ENCODE measurements around the gene FHAD1. TPM values are rescaled to one million over a fixed set of nuclear protein-coding genes. Genes with fewer than 3 reads are reported as not detected.

Gene FHAD1
- total and polyA plus RNA-seq, 2 donors (not counting 1 experiment from before 2014, with no cell fraction given): not detected

- ChIA-PET CTCF (interaction anchor here (0.7 to 1.7 kb wide), 4 partner anchors 14 to 94 kb away, joined by 3 to 10 read pairs (median 5); no protein-coding TSS in a partner anchor), POLR2A (no interaction called here)
- peaks cover 0 to 21% of the 10 kb centered on the region in 2 experiments for H3K36me3 ChIP-seq (replicated peaks in 1 of 2; ENCODE audit: control extremely low read depth in 1 of 2, control insufficient read depth in 1 of 2, extremely low read depth in 1 of 2, insufficient read depth in 2 of 2, low read length in 1 of 2)
- H3K79me2 ChIP-seq (ENCODE audit: control insufficient read depth, insufficient read depth, low read length): peaks cover 84% of the 10 kb centered on the region
- intact Hi-C loops (cut with micrococcal nuclease): no loop called here
- Mint-ChIP-seq H3K9me3 (ENCODE audit: insufficient read depth) (no peaks in the 10 kb centered on the region), H3K4me3 (peak overlapping the region; percentile 52), H3K27me3 (no peaks in the 10 kb centered on the region), H3K4me1 (peaks cover 57% of the 10 kb centered on the region), H3K27ac (peak overlapping the region; percentile 79)
- H2AFZ ChIP-seq (ENCODE audit: insufficient read depth, low read depth, low read length, poor library complexity, severe bottlenecking): no peak overlapping the region
- H4K20me1 ChIP-seq (ENCODE audit: control insufficient read depth, insufficient read depth, low read length, poor library complexity, severe bottlenecking): peaks cover 89% of the 10 kb centered on the region
- peak overlapping the region; percentile 38 to 62 for H3K27ac ChIP-seq (ENCODE audit: low read length in 2 of 2)
- peaks cover 0 to 8% (median 0%) of the 10 kb centered on the region in 3 donors for H3K9me3 ChIP-seq (ENCODE audit: control extremely low read depth in 1 of 3, control insufficient read depth in 2 of 3, insufficient read depth in 1 of 3, low read length in 2 of 3)
- H3K9ac ChIP-seq (ENCODE audit: low read length): no peak overlapping the region
- H3K4me2 ChIP-seq (replicated peaks; ENCODE audit: low read depth, low read length, poor library complexity, severe bottlenecking): peak overlapping the region; percentile 24
- ATAC-seq (ENCODE audit: low read depth): peak; percentile 56
- no peak overlapping the region for H3K4me3 ChIP-seq (ENCODE audit: control extremely low read depth in 1 of 5, extremely low read depth in 1 of 5, insufficient read depth in 1 of 5, low read depth in 2 of 5, low read length in 4 of 5)
- peak; percentile 61 for DNase-seq
- peaks cover 31 to 55% of the 10 kb centered on the region in 2 donors for H3K4me1 ChIP-seq (ENCODE audit: control insufficient read depth in 2 of 2, insufficient read depth in 2 of 2, low read length in 2 of 2)
- TF ChIP-seq EZH2 (IDR thresholded peaks at IDR 0.05; ENCODE audit: borderline replicate concordance, insufficient read depth, low read depth, low read length, poor library complexity, severe bottlenecking): no peak
- no peak for TF ChIP-seq CTCF (IDR thresholded peaks at IDR 0.05)
- WGBS (ENCODE audit: insufficient coverage): 28% methylated on average over 7 of the region's 18 CpGs
- H3K27me3 ChIP-seq (replicated peaks in 1 of 4; ENCODE audit: control extremely low read depth in 1 of 4, control insufficient read depth in 3 of 4, insufficient read depth in 4 of 4, low read length in 3 of 4): no peaks in the 10 kb centered on the region
Observed at GRCh38 chr1:15417059-15417934, 170.3 kb downstream of the FHAD1 start.
